GM10847 (cell line): Measurements from ENCODE around the gene PHF11.

Source experiments
- POLR2A ChIP-seq: IDR thresholded peaks from 2 replicates; pipeline ENCODE4 v1.6.1; 2011; ENCODE audit not compliant: insufficient read length; ENCODE audit errors: extremely low read depth

Gene PHF11

GRCh38 chr13:49554387-49554786 lies 58.6 kb downstream of the PHF11 start:
- TF ChIP-seq POLR2A, result no peak

DNA sequence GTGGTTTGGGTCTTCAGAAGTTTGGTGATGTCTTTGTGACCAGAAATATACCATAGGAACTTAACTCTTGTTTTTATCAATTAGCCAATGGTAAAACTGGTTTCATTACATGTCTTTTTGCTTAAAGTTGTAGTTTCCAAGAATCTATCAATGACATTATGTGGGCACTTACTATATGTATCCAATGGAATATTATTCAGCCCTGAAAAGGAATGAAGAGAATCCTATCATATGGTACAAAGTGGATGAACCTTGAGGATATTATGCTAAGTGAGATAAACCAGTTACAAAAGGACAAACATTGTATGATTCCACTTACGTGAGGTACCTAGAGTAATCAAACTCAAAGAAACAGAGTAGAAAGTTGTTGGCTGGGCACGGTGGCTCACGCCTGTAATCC lies 63.3 kb downstream of the PHF11 start:
- no peak for TF ChIP-seq POLR2A

DNA sequence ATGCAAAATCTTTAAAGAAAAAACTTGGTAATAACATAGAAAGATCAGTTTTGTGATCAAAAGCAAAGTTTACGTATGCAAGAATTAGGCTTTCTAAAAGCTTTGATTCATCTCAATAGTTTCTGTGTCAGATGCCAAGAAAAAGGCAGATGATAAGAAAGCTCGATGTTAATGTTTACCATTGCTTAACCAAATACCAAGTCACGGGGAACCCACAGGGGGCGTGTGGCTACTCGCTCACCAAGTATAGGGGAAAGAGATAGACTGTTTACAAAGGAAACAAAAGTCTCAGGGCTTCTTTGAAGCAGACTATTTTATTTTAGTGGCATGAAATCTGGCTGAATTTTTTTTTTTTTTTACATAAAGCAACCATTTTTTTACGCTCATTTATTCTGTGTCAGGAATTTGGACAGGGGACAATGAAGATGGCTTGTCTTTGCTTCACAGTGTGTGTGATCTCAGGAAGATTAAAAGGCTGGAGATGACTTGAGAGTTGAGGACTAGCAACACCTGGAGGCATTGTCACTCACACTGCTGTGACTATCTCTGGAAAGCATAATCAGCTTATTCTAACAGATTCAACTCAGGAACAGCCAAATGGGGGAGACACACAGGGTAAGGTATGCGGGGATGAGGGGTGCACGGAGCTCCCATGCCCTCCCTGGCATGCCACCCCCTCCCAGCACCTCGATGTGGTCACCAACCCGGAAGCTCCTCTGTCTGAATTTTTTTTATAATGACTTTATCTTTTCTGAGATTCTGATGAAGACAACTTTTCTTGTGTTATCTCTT lies 64.7 kb downstream of the PHF11 start:
- TF ChIP-seq POLR2A, result no peak

DNA sequence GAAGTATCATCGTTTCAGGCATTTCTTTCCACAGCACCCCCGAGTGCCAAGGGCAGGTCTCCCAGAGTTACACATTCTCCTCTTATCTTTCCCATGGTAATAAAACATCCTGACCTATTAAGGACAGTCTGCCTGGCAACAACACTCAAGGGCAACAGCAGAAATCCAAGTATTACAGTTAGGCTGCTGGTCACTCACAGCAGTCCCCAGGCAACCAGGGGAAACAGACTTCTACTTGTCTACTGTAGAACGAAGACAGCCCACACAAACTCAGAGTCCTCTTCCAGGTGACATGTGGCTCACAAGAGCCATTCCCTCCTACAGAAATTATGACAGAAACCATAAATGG lies 65.3 kb downstream of the PHF11 start:
- TF ChIP-seq POLR2A, result no peak

GRCh38 chr13:49563516-49563915 lies 67.8 kb downstream of the PHF11 start:
- no peak for TF ChIP-seq POLR2A

GRCh38 chr13:49566461-49566860 lies 70.7 kb downstream of the PHF11 start:
- TF ChIP-seq POLR2A, result no peak

DNA sequence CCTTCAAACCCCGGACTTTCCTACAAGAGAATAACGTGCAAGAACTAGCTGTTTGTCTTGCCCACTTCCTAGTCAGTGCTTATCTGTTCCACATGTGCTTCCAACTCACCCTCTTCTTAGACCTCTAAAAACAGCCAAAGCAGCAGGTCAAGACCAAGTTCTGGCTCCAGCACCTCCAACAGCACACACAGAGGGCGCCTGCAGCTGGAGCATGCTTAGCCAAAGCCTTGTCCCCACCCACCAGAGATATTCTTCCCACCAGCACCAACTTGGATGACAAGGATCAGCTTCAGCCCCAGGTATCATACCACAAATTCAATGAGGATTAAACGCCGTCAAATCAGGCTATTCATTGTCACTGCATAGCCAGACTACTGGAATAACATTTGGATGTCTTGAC lies 71.7 kb downstream of the PHF11 start:
- no peak for TF ChIP-seq POLR2A

GRCh38 chr13:49569993-49570689 lies 74.4 kb downstream of the PHF11 start:
- no peak for TF ChIP-seq POLR2A

- no peak for TF ChIP-seq POLR2A
These were observed 75.8 kb downstream of the PHF11 start for GRCh38 chr13:49571299-49572240.
